Stimulated activated CD4-positive, alpha-beta T cell treated with anti-CD3 and anti-CD28 coated beads, Interleukin-12 subunit alpha, Interleukin-12 subunit beta, amount 100 ng/mL, for 4 hours (primary cell): Measurements from ENCODE around the gene LDLRAD4.

Experiments
- DNase-seq: peaks from one replicate; pipeline ENCODE4 v3.0.0-alpha.2; 2020

LDLRAD4 gene

DNA sequence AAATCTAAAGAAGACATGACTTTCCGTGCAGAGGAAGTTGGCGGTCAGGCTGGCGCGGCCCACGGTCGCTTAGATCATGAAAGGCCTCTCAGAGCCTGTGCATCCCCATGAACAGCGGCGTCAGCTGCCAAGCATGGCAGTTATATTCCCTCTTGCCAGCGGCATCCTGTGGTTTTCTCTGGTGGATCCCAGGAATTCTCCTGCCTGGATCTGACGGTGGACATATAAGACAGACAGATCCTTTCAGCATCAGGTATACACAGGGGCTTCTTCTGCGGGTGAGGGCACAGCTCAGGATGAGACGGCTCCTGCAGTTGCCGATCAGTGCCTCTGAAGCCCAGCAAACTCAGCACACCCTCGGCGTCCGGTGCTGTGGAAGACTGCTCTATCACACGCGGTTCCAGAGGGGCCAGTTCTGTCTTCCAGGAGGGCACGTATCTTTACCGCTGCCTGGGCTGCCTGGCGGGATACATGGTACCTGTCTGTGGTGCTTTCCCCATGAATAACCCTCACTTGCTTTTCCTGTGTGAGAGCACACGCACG, 157.8 kb downstream of the LDLRAD4 start:
- DNase-seq = peak; percentile 58

GRCh38 chr18:13376841-13377351, 158.3 kb downstream of the LDLRAD4 start:
- DNase-seq = peak; percentile 55

GRCh38 chr18:13377496-13377895, 158.9 kb downstream of the LDLRAD4 start:
- no peak for DNase-seq

- no peak for DNase-seq
Observed at GRCh38 chr18:13378150-13378549, 159.6 kb downstream of the LDLRAD4 start.

GRCh38 chr18:13379062-13379865, 160.7 kb downstream of the LDLRAD4 start:
- no peak for DNase-seq

DNA sequence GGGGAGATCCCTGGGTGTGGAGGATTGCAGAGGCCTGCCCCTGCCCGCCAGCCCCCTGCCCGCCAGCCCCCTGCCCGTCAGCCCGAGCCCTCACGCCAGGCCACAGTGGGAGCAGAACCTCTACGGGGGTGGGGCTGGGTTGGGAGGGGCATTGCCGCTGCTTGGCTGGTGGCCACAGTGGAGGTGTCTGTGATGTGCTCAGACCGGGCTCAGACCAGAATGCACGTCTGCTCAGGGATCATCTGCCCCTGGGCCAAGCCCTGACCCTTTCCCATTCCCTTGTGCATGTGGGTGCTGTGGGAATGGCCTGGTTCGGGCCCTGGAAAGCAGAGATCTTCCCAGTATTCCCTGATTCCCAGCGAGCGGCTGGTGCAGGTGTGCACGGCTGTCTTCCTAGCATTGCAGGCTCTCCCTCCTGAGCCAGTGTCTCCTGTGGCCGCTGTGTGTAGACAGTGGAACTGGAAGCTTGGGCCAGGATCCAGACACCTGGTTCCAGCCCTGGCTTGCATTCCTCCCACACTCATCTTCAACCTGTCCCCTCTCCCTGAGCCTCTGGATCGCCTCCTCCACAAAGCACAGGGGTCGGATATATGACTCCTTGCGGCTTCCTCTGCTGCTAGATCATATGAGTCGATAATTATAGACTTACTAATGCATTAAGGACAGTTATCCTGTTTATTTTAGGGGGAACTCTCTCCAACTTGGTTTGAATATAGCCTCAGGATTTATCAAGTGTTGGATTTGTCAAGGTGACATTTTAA, 161.6 kb downstream of the LDLRAD4 start:
- DNase-seq = no peak

DNA sequence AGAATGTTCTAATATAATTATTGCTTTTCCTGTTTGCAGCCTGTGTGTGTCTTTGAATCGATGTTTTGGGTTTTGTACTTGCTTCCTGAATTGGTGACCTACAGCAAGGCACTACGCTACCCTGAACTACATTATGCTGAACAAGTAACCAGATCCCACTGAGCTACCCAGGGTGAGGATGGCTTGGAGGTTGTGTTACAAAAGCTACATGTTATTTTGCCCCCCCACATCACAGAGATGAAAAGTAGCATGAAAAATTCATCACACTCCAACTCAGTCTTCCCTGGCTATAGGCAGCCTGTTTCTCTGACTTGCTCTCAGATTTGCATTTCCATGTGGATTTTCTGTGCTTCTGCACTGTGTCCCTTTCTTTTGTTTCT, 162.1 kb downstream of the LDLRAD4 start:
- DNase-seq = no peak

DNA sequence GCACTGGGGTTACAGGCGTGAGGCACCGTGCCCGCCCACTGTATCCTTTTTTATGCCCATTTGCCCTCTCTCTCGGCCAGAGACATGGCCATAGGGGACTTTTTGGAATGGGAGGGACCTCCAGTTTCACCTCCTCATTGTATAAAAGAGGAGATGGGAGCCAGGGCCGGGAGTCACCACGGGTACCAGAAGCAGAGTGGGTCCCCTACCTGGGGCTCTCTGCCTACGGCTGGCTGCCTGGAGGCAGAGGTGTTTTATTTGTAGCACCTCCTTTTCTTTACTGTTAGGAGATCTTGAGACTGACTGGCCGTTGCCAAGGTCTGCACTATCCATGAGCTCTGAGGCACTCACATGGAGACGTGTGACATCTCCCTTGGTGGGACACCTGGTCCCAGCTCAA, 162.8 kb downstream of the LDLRAD4 start:
- DNase-seq = no peak

GRCh38 chr18:13381944-13382365, 163.4 kb downstream of the LDLRAD4 start:
- DNase-seq = no peak

DNA sequence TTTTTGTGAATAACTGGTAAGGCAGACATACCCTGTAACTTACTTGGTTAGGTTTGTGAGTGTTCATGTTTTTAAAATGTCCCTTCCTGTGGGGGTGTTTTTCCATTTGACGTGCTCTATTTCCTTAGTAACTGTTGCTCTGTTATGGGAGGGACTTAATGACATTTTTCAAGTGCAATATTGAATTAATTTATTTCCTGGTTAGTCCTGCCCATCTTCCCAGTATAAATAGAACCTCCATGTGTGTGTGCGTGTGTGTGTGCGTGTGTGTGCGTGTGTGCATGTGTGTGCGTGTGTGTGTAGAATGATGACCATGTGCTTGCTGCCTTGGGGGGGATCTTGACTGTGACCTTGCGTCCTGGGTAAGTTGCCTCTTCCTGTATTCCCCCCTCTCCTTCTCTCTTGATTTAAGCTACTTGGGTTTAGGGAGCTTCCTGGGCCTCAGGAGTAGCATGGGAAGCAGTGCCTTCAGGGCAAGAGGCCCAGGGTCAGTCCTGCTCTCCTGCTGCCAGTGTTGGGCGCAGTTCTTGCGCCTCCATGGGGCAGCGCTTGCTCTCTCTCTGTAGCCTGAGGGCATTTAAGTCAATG, 163.9 kb downstream of the LDLRAD4 start:
- DNase-seq = no peak

GRCh38 chr18:13382954-13383827, 164.6 kb downstream of the LDLRAD4 start:
- no peak for DNase-seq

DNA sequence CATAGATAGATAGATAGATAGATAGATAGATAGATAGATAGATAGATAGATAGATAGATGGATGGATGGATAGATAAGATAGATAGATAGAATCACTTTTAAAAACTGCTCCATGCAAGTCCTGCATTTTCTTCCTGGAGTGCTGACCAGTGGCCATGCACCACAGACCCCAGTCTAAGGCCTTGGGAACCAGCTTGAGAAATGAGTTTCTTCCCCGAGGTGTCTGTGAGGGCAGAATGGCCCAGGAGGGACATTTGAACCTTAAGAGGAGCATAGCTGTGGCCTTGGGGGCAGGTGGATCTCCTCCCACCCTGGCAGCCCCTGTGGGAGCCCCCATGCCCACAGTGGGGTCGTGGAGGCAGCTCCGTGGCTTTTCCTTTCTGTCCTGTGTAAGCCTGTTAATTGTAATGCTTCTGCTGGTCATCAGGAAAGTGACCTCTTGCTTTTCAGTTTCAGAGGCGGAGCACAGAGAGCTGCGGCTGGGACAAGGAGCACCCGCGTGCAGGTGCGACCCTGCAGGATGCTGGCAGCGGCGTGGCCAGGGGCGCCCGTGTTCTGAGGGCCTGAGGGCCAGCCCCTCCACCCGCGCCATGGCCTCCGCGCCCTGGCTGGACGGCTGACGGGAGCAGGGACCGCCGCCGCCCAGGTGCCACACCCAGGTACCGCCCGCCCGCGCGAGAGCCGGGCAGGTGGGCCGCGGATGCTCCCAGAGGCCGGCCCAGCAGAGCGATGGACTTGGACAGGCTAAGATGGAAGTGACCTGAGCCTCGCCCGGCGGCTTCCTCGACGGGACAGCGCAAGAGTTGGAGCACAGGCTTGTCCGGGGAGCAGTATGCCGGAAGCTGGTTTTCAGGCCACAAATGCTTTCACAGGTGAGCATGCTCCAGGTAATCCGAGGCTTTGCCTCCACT, 168.6 kb downstream of the LDLRAD4 start:
- DNase-seq = no peak

DNA sequence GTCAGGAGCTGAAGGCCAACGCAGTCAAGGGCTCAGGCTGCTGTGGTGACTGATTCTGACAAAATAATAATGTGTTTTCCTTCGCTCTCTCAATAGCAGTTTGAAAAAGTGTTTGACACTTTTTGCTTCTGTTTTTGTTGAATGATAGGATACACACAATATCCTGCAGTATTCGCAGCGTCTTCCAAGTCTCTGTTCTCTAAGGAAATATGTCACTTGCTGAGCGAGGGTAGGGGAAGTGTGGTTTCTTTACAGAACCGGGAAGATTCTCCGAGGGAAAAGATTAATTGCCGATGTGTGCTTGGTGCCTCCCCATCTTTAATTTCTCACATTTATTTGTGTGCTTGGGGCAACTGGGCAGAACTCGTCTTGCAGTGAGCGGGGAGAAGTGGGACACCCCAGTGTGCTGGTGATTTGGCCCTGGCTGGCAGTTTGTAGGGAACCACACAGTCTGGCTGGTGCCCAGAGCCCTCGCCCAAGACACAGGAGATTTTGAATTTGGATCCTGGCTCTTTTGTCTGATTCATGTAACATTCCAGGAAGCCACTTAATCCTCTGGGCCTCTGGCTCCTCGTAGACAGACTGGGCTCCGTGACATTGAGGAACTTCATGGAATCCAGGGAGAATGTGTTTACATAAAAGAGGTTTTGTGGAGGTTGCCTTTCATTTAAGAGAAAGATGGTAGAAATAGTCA, 169.4 kb downstream of the LDLRAD4 start:
- no peak for DNase-seq

DNA sequence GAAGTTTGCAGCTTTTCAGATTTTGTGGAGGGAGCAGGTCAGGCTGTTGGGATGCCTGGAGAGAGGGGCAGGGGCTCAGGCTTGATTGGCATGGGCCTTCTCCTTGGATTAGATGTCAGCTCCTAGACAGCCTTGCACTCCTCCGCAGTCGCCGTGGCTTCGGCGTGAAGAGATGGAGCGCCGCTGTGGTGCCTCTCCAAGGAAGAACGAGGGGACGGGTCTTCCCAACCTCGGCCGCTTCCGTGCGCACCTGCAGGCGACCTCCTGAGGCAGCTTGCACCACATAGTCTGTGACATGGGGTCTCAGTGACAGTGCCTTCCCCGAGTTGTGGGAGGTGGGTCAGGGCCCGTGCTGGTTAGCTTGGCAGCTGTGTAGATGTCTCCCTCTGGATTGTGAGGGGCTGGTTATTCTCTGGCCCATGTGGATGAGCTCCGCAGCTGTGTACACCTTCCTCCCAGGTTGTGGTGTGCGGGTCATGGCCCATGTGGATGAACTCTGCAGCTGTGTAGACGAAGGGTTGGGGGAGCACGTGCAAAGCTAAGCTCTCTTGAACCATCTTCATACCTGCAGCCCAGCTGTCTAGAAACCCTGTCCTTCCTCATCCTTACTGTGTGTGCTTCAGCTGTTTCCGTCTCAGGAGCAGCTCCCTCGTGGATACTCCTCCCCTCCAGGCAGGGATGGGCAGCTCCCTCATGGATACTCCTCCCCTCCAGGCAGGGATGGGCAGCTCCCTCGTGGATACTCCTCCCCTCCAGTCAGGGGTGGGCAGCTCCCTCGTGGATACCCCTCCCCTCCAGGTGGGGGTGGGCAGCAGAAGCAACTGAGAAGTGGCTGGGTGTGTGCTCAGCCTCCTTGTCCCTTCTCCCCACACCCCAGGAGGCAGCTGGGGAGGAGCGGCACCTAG, 170.3 kb downstream of the LDLRAD4 start:
- DNase-seq = no peak

- DNase-seq = no peak
Observed at GRCh38 chr18:13389491-13390131, 171.1 kb downstream of the LDLRAD4 start.

DNA sequence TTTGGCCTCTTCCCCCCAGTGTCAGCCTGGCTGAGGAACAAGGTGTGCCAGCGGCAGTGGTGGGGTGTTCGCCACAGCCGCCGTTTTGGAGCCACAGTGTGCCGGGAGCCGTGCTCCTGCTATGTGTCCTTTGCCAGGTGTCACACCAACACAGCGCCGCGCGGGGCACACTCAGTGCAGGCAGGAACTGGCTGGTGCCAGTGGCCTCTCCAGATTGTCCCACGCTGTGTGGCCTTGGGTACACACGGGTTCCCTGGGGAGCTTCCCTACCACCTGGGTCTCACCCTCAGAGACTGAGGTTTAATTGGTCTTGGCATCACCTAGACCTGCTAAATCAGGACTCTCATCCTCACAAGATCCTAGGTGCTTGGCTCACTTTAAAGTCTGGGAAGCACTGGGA, 171.6 kb downstream of the LDLRAD4 start:
- no peak for DNase-seq

GRCh38 chr18:13390711-13391110, 172.2 kb downstream of the LDLRAD4 start:
- no peak for DNase-seq

DNA sequence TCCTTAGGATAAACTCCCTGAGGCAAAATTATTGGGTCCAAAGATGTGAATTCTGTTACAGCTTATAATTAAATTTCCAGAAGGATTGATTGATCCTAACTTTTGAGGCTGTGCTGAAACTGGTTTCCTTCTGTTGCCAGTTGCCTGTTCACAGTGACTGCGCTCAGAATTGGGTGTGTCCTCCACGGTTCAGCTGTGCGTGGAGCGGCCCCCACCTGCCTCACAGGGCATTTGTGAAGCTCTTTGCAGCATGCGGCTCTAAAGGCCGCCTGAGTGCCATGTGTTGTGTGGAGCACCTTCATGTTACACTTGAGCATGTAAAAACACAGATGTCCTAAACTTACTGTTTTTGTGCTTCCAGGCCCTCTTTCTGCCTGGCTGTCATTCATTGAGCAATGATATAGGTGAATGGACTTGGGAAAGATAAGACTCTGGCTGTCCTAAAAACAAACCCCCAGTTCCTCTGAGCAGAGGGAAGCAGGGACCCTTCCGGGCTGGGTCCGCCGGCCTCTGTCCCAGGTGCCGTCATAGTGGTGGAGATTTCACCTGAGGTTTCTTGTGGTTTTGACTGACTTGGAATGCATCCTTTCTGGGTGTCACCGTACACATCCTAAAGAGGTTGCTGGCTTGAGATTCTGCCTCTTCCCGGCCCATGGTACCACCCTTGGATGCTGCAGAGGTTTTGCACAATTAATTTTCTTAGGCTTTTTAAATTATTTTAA, 173.6 kb downstream of the LDLRAD4 start:
- DNase-seq = no peak
